Measurements from ENCODE around the gene NUP214.
"Not testable (repeated sequence)": the region's sequence is repeated elsewhere in the genome, so short reads cannot be mapped to it uniquely, and the experiment has no call there.

NUP214 gene

DNA sequence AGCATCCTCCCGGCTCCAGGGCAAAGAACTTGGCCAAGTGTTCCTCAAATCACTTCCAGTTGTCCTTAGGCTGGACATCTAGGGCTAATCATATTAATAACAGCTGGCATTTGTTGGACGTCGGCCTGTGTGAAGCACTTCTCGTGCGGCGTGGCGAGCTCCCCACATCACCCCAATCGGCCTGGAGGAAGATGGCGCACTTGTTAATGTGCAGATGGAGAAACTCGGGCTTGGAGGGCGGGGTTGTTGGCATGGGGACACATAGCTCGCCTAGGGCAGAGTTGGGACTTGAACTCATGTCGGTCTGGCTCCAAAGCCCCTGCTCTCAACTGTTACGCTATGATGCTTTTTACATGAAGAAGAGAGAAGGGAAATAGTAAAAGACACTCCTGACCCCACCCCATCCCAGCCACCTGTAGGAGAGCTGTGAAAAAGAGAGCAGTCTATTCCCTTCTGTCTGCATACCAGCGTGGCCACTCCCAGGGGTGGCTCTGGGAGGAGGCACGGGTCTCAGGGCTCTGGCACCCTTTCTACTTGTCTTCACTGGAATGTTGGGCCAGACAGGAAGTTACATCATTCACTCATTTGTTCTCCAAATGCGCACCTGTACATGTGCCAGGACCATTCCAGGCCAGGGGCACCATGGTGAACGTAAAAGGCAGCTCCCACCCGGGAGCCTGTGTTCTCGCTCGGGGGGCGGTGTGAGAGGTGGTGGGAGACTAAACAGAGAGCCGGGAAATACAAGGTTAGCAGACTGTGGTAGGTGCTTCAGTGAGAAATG lies 12.8 kb upstream of the NUP214 start:
- DNase-seq: no peak
- in situ Hi-C loops (cut with MboI; ENCODE audit: low pct_unique_long_range_greater_than_20kb, low sequenced_read_pairs): no loop called here

DNA sequence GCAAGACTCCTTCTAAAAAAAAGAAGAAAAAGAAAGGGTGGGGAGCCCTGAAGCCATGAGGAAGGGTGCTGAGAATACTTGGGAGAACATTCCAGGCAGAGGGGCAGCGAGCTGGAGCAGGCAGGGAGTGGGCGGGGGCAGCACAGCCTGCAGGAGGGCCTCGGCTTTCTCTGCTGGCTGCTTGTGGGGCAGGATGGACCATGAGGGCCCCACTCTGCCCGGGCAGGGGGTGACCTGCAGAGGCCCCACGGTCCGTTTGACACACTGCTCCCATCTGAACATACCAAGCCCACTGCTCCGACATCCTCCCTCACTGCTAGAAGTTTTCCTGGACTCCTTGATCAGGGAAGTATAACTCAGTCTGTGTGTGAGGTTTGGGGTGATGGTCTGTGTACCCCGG lies 11.7 kb upstream of the NUP214 start:
- no peak for DNase-seq
- in situ Hi-C loops (cut with MboI; ENCODE audit: low pct_unique_long_range_greater_than_20kb, low sequenced_read_pairs): no loop called here

GRCh38 chr9:131114084-131114535 lies 11.3 kb upstream of the NUP214 start:
- in situ Hi-C loops (cut with MboI; ENCODE audit: low pct_unique_long_range_greater_than_20kb, low sequenced_read_pairs): no loop called here
- no peak for DNase-seq

- DNase-seq; in situ Hi-C loops (cut with MboI; ENCODE audit: low pct_unique_long_range_greater_than_20kb, low sequenced_read_pairs): not testable (repeated sequence)
Observed at GRCh38 chr9:131115360-131115742, 10.0 kb upstream of the NUP214 start.

DNA sequence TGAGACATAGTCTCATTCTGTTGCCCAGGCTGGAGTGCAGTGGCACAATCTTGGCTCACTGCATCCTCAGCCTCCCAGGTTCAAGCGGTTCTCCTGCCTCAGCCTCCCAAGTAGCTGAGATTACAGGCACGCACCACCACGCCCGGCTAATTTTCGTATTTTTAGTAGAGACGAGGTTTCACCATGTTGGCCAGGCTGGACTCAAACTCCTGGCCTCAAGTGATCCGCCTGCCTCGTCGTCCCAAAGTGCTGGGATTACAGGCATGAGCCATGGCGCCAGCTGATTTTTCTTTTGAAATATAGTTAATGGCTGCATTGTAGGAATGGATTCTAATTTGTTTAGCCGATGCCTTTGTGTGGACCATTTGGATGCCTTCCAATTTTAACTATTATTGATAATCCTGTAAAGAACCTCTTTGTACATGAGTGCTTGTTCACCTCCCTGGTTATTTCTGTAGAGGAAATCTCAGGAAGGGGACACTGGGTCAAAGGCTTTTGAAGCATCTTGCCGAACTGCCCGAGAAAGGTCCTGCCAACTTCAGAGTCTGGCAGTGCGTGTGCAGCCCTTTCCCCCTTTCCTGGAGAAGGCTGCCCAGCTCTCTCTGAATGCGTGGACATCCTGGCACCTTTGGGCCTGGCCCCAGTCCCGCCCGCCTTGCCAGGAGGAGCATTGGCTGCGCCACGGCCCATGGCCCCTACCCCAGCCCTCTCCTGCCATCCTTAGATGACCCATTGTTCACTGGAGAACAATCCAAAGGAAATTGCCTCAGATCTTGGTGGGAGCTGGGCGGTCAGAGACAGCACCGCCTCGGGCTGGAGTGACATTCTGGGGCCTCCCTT lies 8.9 kb upstream of the NUP214 start:
- DNase-seq: no peak
- in situ Hi-C loops (cut with MboI; ENCODE audit: low pct_unique_long_range_greater_than_20kb, low sequenced_read_pairs): no loop called here

DNA sequence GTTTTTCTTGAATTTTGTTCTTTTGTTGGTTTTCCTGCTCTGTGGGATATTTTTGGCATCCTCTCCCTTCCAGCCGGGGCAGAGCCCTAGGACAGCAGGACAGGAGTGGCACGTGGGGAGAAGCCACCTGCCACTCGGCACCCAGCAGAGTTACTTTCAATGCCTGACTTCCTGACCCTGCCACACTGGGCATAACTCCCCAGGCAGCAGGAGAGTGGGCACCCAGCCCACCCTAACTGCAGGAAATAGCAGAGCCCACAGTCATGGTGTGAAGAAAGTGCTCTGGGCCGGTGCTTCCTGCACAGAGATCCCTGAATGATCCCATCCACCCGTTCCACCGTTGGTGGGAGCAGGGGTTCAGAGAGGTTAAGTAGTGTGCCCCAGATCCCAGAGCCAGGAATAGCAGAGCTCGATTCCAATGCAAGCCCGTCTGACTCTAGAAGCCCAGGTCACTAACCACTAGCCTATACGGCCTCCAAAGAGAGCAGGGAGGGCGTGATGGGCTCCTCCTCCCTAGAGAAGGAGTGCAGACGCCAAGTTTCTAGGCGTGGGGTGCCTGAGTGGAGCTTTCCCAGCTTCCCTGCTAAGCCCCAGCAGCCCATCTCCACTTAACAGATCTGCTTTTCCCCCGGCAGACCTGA lies 8.1 kb upstream of the NUP214 start:
- DNase-seq: no peak
- in situ Hi-C loops (cut with MboI; ENCODE audit: low pct_unique_long_range_greater_than_20kb, low sequenced_read_pairs): no loop called here

DNA sequence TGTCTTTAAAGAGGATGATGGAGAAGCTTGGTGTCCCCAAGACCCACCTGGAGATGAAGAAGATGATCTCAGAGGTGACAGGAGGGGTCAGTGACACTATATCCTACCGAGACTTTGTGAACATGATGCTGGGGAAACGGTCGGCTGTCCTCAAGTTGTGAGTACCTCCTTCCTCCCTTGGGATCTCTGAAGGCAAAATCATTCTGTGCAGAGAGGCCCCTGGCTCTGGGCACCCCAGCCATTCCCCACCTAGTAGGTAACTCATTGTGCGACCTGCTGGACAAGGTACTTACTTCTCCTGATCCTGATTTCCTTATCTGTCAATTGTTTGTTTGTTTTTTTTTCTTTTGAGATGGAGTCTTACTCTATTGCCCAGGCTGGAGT lies 7.6 kb upstream of the NUP214 start:
- in situ Hi-C loops (cut with MboI; ENCODE audit: low pct_unique_long_range_greater_than_20kb, low sequenced_read_pairs): no loop called here
- DNase-seq: no peak

GRCh38 chr9:131119600-131119999 lies 5.8 kb upstream of the NUP214 start:
- no peak for DNase-seq
- in situ Hi-C loops (cut with MboI; ENCODE audit: low pct_unique_long_range_greater_than_20kb, low sequenced_read_pairs): no loop called here

DNA sequence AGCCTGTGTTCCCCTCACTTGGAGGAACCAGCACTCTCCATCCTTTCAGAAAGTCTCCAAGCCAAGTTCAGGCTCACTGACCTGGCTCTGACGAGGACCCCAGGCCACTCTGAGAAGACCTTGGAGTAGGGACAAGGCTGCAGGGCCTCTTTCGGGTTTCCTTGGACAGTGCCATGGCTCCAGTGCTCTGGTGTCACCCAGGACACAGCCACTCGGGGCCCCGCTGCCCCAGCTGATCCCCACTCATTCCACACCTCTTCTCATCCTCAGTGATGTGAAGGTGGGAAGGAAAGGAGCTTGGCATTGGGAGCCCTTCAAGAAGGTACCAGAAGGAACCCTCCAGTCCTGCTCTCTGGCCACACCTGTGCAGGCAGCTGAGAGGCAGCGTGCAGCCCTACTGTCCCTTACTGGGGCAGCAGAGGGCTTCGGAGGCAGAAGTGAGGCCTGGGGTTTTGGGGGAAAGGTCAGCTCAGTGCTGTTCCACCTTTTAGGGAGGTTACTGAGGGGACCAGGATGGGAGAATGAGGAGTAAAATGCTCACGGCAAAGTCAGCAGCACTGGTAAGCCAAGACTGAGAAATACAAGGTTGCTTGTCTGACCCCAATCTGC lies 4.7 kb upstream of the NUP214 start:
- DNase-seq: no peak
- in situ Hi-C loops (cut with MboI; ENCODE audit: low pct_unique_long_range_greater_than_20kb, low sequenced_read_pairs): no loop called here

- no peak for DNase-seq
- in situ Hi-C loops (cut with MboI; ENCODE audit: low pct_unique_long_range_greater_than_20kb, low sequenced_read_pairs): no loop called here
Observed at GRCh38 chr9:131121346-131121745, 4.0 kb upstream of the NUP214 start.

DNA sequence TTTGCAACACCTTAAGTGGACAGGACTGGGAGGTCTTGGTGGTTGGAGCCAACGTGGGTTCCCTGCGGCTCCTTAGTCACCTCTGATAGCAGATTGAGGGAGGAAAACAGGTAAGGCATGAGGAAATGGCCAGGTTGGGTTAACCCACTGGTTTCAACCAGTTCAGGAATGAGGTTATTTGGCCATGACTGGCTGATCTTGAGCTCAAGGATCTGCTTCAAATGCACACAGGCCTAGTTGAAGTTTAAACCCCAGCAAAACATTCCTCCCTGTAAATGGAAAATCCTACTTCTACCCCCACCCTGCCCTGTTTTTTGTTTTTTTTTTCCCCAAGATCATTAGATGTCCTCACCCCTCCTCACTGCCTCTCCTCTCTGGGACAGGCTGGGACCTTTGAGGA lies 3.2 kb upstream of the NUP214 start:
- no peak for DNase-seq
- in situ Hi-C loops (cut with MboI; ENCODE audit: low pct_unique_long_range_greater_than_20kb, low sequenced_read_pairs): no loop called here

DNA sequence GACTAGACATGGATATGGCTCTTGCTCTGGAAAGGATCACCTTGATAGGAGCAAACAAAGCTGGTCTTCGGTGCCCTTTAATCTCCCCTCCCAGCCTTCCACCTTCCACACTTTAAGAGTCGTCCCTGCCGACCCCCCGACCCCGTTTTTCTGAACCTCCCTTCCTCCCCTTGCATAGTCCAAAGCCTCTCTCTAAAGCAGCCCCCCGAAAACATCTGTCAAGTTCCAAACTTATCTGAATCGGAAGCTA lies 423 bp upstream of the NUP214 start:
- in situ Hi-C loops (cut with MboI; ENCODE audit: low pct_unique_long_range_greater_than_20kb, low sequenced_read_pairs): no loop called here
- DNase-seq: no peak

DNA sequence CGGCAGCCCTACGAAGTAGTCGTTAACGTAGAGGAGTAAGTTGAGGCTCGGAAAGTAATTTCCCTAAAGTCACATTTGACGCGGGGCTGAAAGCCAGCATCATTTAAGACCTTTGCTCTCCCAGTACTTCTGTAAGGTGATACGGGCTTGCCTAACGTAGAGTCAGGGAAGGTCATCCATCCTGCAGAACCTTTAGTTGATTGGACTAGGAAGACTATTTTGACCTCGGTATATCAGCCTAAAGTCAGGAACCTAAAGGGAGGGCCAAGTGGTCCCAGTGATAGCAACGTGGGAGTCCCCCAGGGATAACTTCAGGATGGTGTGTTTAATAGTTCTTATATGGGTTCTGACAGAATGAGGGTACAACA lies 657 bp downstream of the NUP214 start:
- in situ Hi-C loops (cut with MboI; ENCODE audit: low pct_unique_long_range_greater_than_20kb, low sequenced_read_pairs): no loop called here
- no peak for DNase-seq

DNA sequence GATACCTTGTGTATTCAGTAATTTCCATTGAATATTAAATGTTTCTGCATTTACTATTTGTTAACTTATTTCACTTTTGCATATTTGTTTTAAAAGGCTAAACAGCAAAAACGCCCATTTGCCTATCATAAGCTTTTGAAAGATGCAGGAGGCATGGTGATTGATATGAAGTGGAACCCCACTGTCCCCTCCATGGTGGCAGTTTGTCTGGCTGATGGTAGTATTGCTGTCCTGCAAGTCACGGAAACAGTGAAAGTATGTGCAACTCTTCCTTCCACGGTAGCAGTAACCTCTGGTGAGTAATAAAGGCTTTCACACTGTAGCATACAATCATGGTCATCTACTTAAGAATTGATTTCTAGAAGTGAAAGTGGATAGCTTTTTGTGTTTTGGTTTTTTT lies 3.8 kb downstream of the NUP214 start:
- DNase-seq: no peak
- in situ Hi-C loops (cut with MboI; ENCODE audit: low pct_unique_long_range_greater_than_20kb, low sequenced_read_pairs): no loop called here

DNA sequence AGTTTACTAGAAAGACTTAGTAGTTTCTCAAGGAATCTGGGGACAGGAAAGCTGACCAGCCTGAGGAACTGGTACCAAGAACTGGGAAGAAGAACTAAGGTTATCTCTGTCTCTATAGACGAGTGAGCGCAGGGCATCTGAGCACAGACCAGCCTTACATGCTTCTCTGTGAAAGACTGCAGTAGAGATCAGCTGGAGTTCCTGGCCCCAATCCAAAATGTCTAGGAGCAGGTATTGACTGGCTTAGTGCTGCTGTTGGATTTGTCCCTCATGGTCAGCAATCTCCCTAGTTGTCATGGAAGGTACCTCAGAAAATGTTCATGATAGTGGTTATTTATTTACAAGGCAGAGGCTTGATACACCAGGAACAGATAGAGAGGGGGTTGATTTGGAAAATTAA lies 13.3 kb downstream of the NUP214 start:
- no peak for DNase-seq
- in situ Hi-C loops (cut with MboI; ENCODE audit: low pct_unique_long_range_greater_than_20kb, low sequenced_read_pairs): no loop called here

DNA sequence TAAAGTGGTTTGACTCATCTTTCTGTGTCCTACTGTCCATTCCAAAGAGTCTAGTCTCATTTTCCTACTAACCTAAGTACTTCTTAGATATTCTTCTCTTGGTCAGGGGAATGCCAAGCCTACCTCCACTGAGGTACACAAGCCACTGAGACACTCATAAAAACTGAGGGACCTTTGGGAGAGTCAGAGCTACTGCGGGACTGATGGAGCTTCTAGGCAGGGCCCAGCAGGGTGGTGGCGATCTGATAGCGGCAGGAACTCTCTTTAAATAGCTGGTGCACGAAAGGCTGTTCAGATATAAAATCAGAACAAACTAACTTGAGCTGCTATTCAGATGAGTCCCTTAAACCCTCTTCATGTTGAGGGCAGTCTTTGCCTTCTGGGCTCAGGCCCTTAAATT lies 14.7 kb downstream of the NUP214 start:
- DNase-seq: no peak
- in situ Hi-C loops (cut with MboI; ENCODE audit: low pct_unique_long_range_greater_than_20kb, low sequenced_read_pairs): no loop called here

GRCh38 chr9:131140550-131140949 lies 15.2 kb downstream of the NUP214 start:
- in situ Hi-C loops (cut with MboI; ENCODE audit: low pct_unique_long_range_greater_than_20kb, low sequenced_read_pairs): no loop called here
- no peak for DNase-seq

- in situ Hi-C loops (cut with MboI; ENCODE audit: low pct_unique_long_range_greater_than_20kb, low sequenced_read_pairs): no loop called here
- DNase-seq: no peak
Observed at GRCh38 chr9:131142160-131142559, 16.8 kb downstream of the NUP214 start.

DNA sequence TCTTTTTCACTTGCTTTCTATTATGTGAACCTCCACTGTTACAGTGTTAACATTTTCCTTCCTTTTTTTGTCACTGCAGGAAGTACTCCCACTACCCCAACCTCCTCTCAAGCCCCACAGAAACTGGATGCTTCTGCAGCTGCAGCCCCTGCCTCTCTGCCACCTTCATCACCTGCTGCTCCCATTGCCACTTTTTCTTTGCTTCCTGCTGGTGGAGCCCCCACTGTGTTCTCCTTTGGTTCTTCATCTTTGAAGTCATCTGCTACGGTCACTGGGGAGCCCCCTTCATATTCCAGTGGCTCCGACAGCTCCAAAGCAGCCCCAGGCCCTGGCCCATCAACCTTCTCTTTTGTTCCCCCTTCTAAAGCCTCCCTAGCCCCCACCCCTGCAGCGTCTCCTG lies 18.8 kb downstream of the NUP214 start:
- in situ Hi-C loops (cut with MboI; ENCODE audit: low pct_unique_long_range_greater_than_20kb, low sequenced_read_pairs): no loop called here
- peak; percentile 63 for DNase-seq

GRCh38 chr9:131145245-131145644 lies 19.9 kb downstream of the NUP214 start:
- in situ Hi-C loops (cut with MboI; ENCODE audit: low pct_unique_long_range_greater_than_20kb, low sequenced_read_pairs): no loop called here

More at GRCh38 chr9:131145245-131145644, 19.9 kb downstream of the NUP214 start:
- DNase-seq: no peak
